OCI-LY3 (cell line): Measurements from ENCODE around the gene SLC6A6.

Source experiments
- H2AFZ ChIP-seq: fragments of 200-600, 300-600 bp; shearing (Covaris generic); 2 replicates; pipeline ENCODE4 v1.6.0; 2014; ENCODE audit warnings: antibody characterized with exemption, low read depth, low read length
- H3K27ac ChIP-seq: fragments of 200-600, 300-600 bp; sonication (generic); 2 replicates; pipeline ENCODE4 v1.5.1; 2014; ENCODE audit warnings: mild to moderate bottlenecking, low read length, moderate library complexity, mixed read lengths
- H3K27me3 ChIP-seq: fragments of 200-600, 300-600 bp; sonication (generic); 2 replicates; pipeline ENCODE4 v1.6.1; 2014; ENCODE audit warnings: low read depth, low read length, mixed read lengths
- H3K36me3 ChIP-seq: fragments of 200-600, 300-600 bp; sonication (generic); replicated peaks from 2 replicates; pipeline ENCODE3; 2014; ENCODE audit warnings: low read depth, low read length, mixed read lengths
- H3K4me1 ChIP-seq: fragments of 300-600, 200-600 bp; sonication (generic); 2 replicates; pipeline ENCODE4 v1.6.1; 2014; ENCODE audit warnings: low read length, mixed read lengths
- H3K4me2 ChIP-seq: fragments of 200-600, 300-600 bp; sonication (generic); 2 replicates; pipeline ENCODE4 v1.6.1; 2014; ENCODE audit warnings: low read length, mixed read lengths
- H3K4me3 ChIP-seq: fragments of 300-600, 200-600 bp; sonication (generic); 2 replicates; pipeline ENCODE4 v1.5.1; 2014; ENCODE audit warnings: antibody characterized with exemption, mild to moderate bottlenecking, low read length, moderate library complexity
- H3K79me2 ChIP-seq: fragments of 300-600, 200-600 bp; shearing (Covaris generic); 2 replicates; pipeline ENCODE4 v1.6.1; 2014; ENCODE audit warnings: mild to moderate bottlenecking, low read length, mixed read lengths
- H3K9ac ChIP-seq: fragments of 300-600, 200-600 bp; shearing (Covaris generic); 2 replicates; pipeline ENCODE4 v1.6.0; 2014; ENCODE audit warnings: mild to moderate bottlenecking, low read length, moderate library complexity
- H3K9me3 ChIP-seq: fragments of 200-600, 300-600 bp; shearing (Covaris generic); 2 replicates; pipeline ENCODE4 v1.6.1; 2014; ENCODE audit warnings: low read length, mixed read lengths; ENCODE audit not compliant: insufficient read depth
- H4K20me1 ChIP-seq: fragments of 200-600, 300-600 bp; sonication (generic); 2 replicates; pipeline ENCODE4 v1.6.1; 2016; ENCODE audit warnings: low read length, mixed read lengths; ENCODE audit not compliant: insufficient read depth
- CTCF ChIP-seq: fragments of 200-600, 300-600 bp; sonication (generic); IDR thresholded peaks from 2 replicates; pipeline ENCODE4 v1.5.1; 2014; ENCODE audit warnings: antibody characterized with exemption, low read length, low read depth
- EZH2phosphoT487 ChIP-seq: fragments of 200-600 bp; shearing (Covaris generic); IDR thresholded peaks from 2 replicates; pipeline ENCODE4 v1.6.1; 2018; ENCODE audit warnings: antibody characterized with exemption, mixed run types, low read depth

Gene SLC6A6

GRCh38 chr3:14411166-14411526 lies 8.7 kb downstream of the SLC6A6 start:
- peaks cover 96% of the 10 kb centered on the region for H4K20me1 ChIP-seq
- no peaks in the 10 kb centered on the region for H3K9me3 ChIP-seq
- peaks cover 13% of the 10 kb centered on the region; the same call in 1 of the 2 replicates for H3K4me1 ChIP-seq
- no peaks in the 10 kb centered on the region for H3K27me3 ChIP-seq
- H3K36me3 ChIP-seq, result peaks cover 69% of the 10 kb centered on the region
- peaks cover 100% of the 10 kb centered on the region for H3K79me2 ChIP-seq
- H2AFZ ChIP-seq, result no peak overlapping the region
- no peak overlapping the region for H3K9ac ChIP-seq
- H3K4me2 ChIP-seq, result no peak overlapping the region
- TF ChIP-seq CTCF (no peak), EZH2phosphoT487 (no peak)
- no peak overlapping the region for H3K4me3 ChIP-seq
- no peak overlapping the region for H3K27ac ChIP-seq

- Histone ChIP-seq H3K9ac (no peak overlapping the region), H3K79me2 (peaks cover 99% of the 10 kb centered on the region), H3K36me3 (peaks cover 69% of the 10 kb centered on the region), H3K9me3 (no peaks in the 10 kb centered on the region), H3K4me1 (peaks cover 8% of the 10 kb centered on the region; the same call in 1 of the 2 replicates), H3K27me3 (no peaks in the 10 kb centered on the region), H3K4me2 (no peak overlapping the region), H3K27ac (no peak overlapping the region), H4K20me1 (peaks cover 93% of the 10 kb centered on the region), H3K4me3 (no peak overlapping the region), H2AFZ (no peak overlapping the region)
- no peak for TF ChIP-seq EZH2phosphoT487
These were observed 9.6 kb downstream of the SLC6A6 start for GRCh38 chr3:14411988-14412387.

GRCh38 chr3:14412831-14413380 lies 10.5 kb downstream of the SLC6A6 start:
- peaks cover 94% of the 10 kb centered on the region for H3K79me2 ChIP-seq
- H4K20me1 ChIP-seq, result peaks cover 87% of the 10 kb centered on the region
- no peak overlapping the region for H3K27ac ChIP-seq
- peaks cover 8% of the 10 kb centered on the region; the same call in 1 of the 2 replicates for H3K4me1 ChIP-seq
- no peaks in the 10 kb centered on the region for H3K9me3 ChIP-seq
- no peak overlapping the region for H3K9ac ChIP-seq
- no peak overlapping the region for H2AFZ ChIP-seq
- H3K4me3 ChIP-seq, result no peak overlapping the region
- no peaks in the 10 kb centered on the region for H3K27me3 ChIP-seq
- TF ChIP-seq EZH2phosphoT487, result no peak
- TF ChIP-seq CTCF, result no peak
- no peak overlapping the region for H3K4me2 ChIP-seq
- H3K36me3 ChIP-seq, result peaks cover 68% of the 10 kb centered on the region

- no peak overlapping the region for H3K4me2 ChIP-seq
- no peaks in the 10 kb centered on the region for H3K9me3 ChIP-seq
- peaks cover 86% of the 10 kb centered on the region for H4K20me1 ChIP-seq
- no peaks in the 10 kb centered on the region for H3K27me3 ChIP-seq
- peaks cover 72% of the 10 kb centered on the region for H3K36me3 ChIP-seq
- TF ChIP-seq EZH2phosphoT487 (no peak), CTCF (no peak)
- peaks cover 15% of the 10 kb centered on the region for H3K4me1 ChIP-seq
- peaks cover 94% of the 10 kb centered on the region for H3K79me2 ChIP-seq
- no peak overlapping the region for H2AFZ ChIP-seq
- no peak overlapping the region for H3K4me3 ChIP-seq
- no peak overlapping the region for H3K9ac ChIP-seq
- H3K27ac ChIP-seq, result no peak overlapping the region
These were observed 11.1 kb downstream of the SLC6A6 start for GRCh38 chr3:14413381-14414071.
